ENCODE data around the gene GLI3.

DNA sequence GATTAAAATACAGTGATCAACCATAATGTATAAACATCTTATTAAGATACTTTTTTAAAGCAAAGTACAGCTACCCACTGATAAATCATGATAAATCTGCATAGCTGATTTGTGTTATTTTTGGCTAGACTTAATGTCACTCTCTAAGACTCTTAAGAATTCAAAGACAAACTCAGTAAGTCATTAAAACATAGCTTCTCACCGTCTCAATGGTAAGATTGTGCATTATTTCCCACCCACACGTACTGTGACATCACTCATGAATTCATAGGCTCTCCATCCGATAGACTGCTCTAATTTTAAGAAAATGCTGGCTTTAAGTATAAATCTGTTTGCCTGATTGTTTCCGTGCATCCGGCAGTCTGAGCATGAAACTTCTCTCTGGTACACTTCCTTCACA lies 266.1 kb downstream of the GLI3 start:
- TF ChIP-seq CTCF (IDR thresholded peaks at IDR 0.05; ENCODE audit: control extremely low read depth in 1 of 3, insufficient read depth in 1 of 3, low read depth in 1 of 3, low read length in 3 of 3) (no peak), RFX5 (IDR thresholded peaks at IDR 0.05; ENCODE audit: borderline replicate concordance, low read depth, low read length) (no peak), POLR2AphosphoS5 (IDR thresholded peaks at IDR 0.05; ENCODE audit: low read depth, low read length) (no peak), TBP (IDR thresholded peaks at IDR 0.05; ENCODE audit: low read depth, low read length) (no peak), POLR2A (IDR thresholded peaks at IDR 0.05; ENCODE audit: control extremely low read depth in 1 of 2, low read depth in 2 of 2, low read length in 2 of 2) (no peak), SIN3A (conservative IDR thresholded peaks at IDR 0.05 in 1 of 2, IDR thresholded peaks at IDR 0.05 in 1 of 2; ENCODE audit: low read depth in 1 of 2, low read length in 2 of 2) (no peak), MAX (IDR thresholded peaks at IDR 0.05) (no peak)
